Natural killer cell (primary cell): ENCODE measurements around the gene CLEC16A. TPM values are rescaled to one million over a fixed set of nuclear protein-coding genes. Genes with fewer than 3 reads are reported as not detected.

Experiments used
- ATAC-seq, 3 donors: fragments of 150-1000 bp in 2 of 3; fragments of 200-7000 bp in 1 of 3; cut with Tn5 transposase; 1 replicate in 1 of 3; 2 replicates in 2 of 3; pipeline ENCODE4 v1.10.0; 2021; ENCODE audit warnings: mild to moderate bottlenecking in 2 of 3, moderate library complexity in 2 of 3
- DNase-seq, 2 donors: peaks; one replicate each; pipeline versions ENCODE4 v3.0.0 to v3.0.0-alpha.2; 2013 to 2021; ENCODE audit warnings: mixed read lengths in 1 of 2
- H3K27ac ChIP-seq: one replicate; pipeline ENCODE4 v1.5.1; 2013; ENCODE audit warnings: mild to moderate bottlenecking, low read length
- H3K27me3 ChIP-seq: one replicate; pipeline ENCODE4 v1.6.1; 2013; ENCODE audit warnings: low read length; ENCODE audit not compliant: control insufficient read depth, insufficient read depth
- H3K36me3 ChIP-seq: one replicate; pipeline ENCODE4 v1.6.1; 2013; ENCODE audit warnings: low read length; ENCODE audit not compliant: control insufficient read depth, insufficient read depth
- H3K4me1 ChIP-seq: one replicate; pipeline ENCODE4 v1.6.1; 2013; ENCODE audit warnings: low read length; ENCODE audit not compliant: control insufficient read depth, insufficient read depth
- H3K4me3 ChIP-seq: one replicate; pipeline ENCODE4 v1.5.1; 2013; ENCODE audit warnings: low read length
- H3K9me3 ChIP-seq: one replicate; pipeline ENCODE4 v1.6.1; 2013; ENCODE audit warnings: low read length; ENCODE audit not compliant: control insufficient read depth, insufficient read depth
- H3K27ac Mint-ChIP-seq, 2 donors: one replicate each; pipeline ENCODE4 v1.8.0; 2022; ENCODE audit warnings: mild to moderate bottlenecking in 2 of 2, mixed read lengths in 2 of 2, moderate library complexity in 1 of 2
- H3K27me3 Mint-ChIP-seq, 2 donors: one replicate each; pipeline ENCODE4 v1.8.0; 2022; ENCODE audit warnings: low read depth in 2 of 2, mixed read lengths in 2 of 2
- H3K36me3 Mint-ChIP-seq: one replicate; pipeline ENCODE4 v1.8.0; 2022; ENCODE audit warnings: mixed read lengths
- H3K4me1 Mint-ChIP-seq, 2 donors: one replicate each; pipeline ENCODE4 v1.8.0; 2022; ENCODE audit warnings: mixed read lengths in 2 of 2
- H3K4me3 Mint-ChIP-seq: one replicate; pipeline ENCODE4 v1.8.0; 2022; ENCODE audit warnings: mild to moderate bottlenecking, moderate library complexity, mixed read lengths
- H3K9me3 Mint-ChIP-seq, 2 donors: one replicate each; pipeline ENCODE4 v1.8.0; 2022; ENCODE audit warnings: mixed read lengths in 2 of 2
- CTCF ChIP-seq: fragments of 200-600 bp; IDR thresholded peaks from one replicate; pipeline ENCODE4 v1.8.0; 2022; ENCODE audit warnings: antibody characterized with exemption
- WGBS: methylation state at CpG from one replicate; pipeline ENCODE4 v1.1.7; 2013; ENCODE audit warnings: missing lambda C conversion rate; ENCODE audit not compliant: insufficient coverage; 5-methylcytosine and 5-hydroxymethylcytosine counted together
- intact Hi-C: fragments of 100-400 bp; cut with micrococcal nuclease; formaldehyde crosslinking; loops from one replicate; pipeline ENCODE4 v1.14.2; 2022
- total RNA-seq, 4 donors: library from RNA; stranded (reverse); fragments of 120-200 nt in 1 of 4; gene quantifications; one replicate each; pipeline versions ENCODE4 v1.2.3 to v1.2.4, GENCODE V29; 2013 to 2022

The CLEC16A gene
- total RNA-seq, 3 donors from 2014 or later (not counting 1 experiment from before 2014, with no cell fraction given), result 35.9 to 50.5 (median 37.4) TPM

- H3K27ac Mint-ChIP-seq, result no peak overlapping the region
Observed at GRCh38 chr16:11152677-11153331, 208.4 kb downstream of the CLEC16A start.

GRCh38 chr16:11155284-11155806, 211.0 kb downstream of the CLEC16A start:
- 87% methylated on average over 11 of the region's 13 CpGs for WGBS
- no peak overlapping the region for H3K4me3 ChIP-seq
- no peaks in the 10 kb centered on the region for H3K9me3 Mint-ChIP-seq
- H3K4me1 Mint-ChIP-seq, result peaks cover 9 to 23% of the 10 kb centered on the region in 2 donors
- no peaks in the 10 kb centered on the region for H3K27me3 Mint-ChIP-seq
- H3K27me3 ChIP-seq, result no peaks in the 10 kb centered on the region
- no peak overlapping the region for H3K27ac ChIP-seq
- H3K36me3 ChIP-seq, result no peaks in the 10 kb centered on the region
- no peak overlapping the region for H3K27ac Mint-ChIP-seq
- H3K4me1 ChIP-seq, result peaks cover 8% of the 10 kb centered on the region
- H3K9me3 ChIP-seq, result no peaks in the 10 kb centered on the region
- DNase-seq, result no peak
- no peak overlapping the region for H3K4me3 Mint-ChIP-seq
- intact Hi-C loops, result no loop called here
- no peak for TF ChIP-seq CTCF
- peak in 2 of 3 donors; percentile 24 to 87 for ATAC-seq
- no peaks in the 10 kb centered on the region for H3K36me3 Mint-ChIP-seq

More at GRCh38 chr16:11152677-11153331, 208.4 kb downstream of the CLEC16A start:
- no peak overlapping the region for H3K4me3 Mint-ChIP-seq
- no peak overlapping the region for H3K4me3 ChIP-seq
- peaks cover 8% of the 10 kb centered on the region for H3K4me1 ChIP-seq
- H3K27ac ChIP-seq, result no peak overlapping the region
- no peaks in the 10 kb centered on the region for H3K27me3 Mint-ChIP-seq
- H3K27me3 ChIP-seq, result no peaks in the 10 kb centered on the region
- no peak for ATAC-seq
- intact Hi-C loops, result no loop called here
- TF ChIP-seq CTCF, result no peak
- H3K36me3 Mint-ChIP-seq, result no peaks in the 10 kb centered on the region
- no peaks in the 10 kb centered on the region for H3K9me3 Mint-ChIP-seq
- H3K4me1 Mint-ChIP-seq, result peaks cover 6 to 14% of the 10 kb centered on the region in 2 donors
- H3K36me3 ChIP-seq, result no peaks in the 10 kb centered on the region
- H3K9me3 ChIP-seq, result no peaks in the 10 kb centered on the region
- WGBS, result 71% methylated on average over 16 of the region's 17 CpGs
- no peak for DNase-seq

- Mint-ChIP-seq H3K27me3 (no peaks in the 10 kb centered on the region), H3K9me3 (no peaks in the 10 kb centered on the region), H3K36me3 (no peaks in the 10 kb centered on the region), H3K27ac (no peak overlapping the region), H3K4me3 (no peak overlapping the region), H3K4me1 (peaks cover 17 to 32% of the 10 kb centered on the region in 2 donors)
- Histone ChIP-seq H3K27ac (no peak overlapping the region), H3K4me1 (peaks cover 8% of the 10 kb centered on the region), H3K36me3 (no peaks in the 10 kb centered on the region), H3K27me3 (no peaks in the 10 kb centered on the region), H3K4me3 (no peak overlapping the region), H3K9me3 (no peaks in the 10 kb centered on the region)
- 99% methylated on average over 9 of the region's 9 CpGs for WGBS
- TF ChIP-seq CTCF, result no peak
- ATAC-seq, result no peak
- intact Hi-C loops, result no loop called here
- no peak for DNase-seq
Observed at GRCh38 chr16:11156401-11156800, 212.0 kb downstream of the CLEC16A start.
